HepG2 (cell line): ENCODE measurements around the gene DAZAP1. TPM values are rescaled to one million over a fixed set of nuclear protein-coding genes. Genes with fewer than 3 reads are reported as not detected.

Experiments used
- BORCS8-MEF2B ChIP-seq: sonication (generic); formaldehyde crosslinking; IDR thresholded peaks from 2 replicates; pipeline ENCODE4 v1.8.0; 2022; ENCODE audit warnings: mild to moderate bottlenecking, missing genetic modification reagents
- ETV6 ChIP-seq: sonication (generic); formaldehyde crosslinking; conservative IDR thresholded peaks from 2 replicates; pipeline ENCODE4 v1.4.0; 2020; ENCODE audit warnings: missing genetic modification reagents
- EZH2 ChIP-seq: conservative IDR thresholded peaks from 2 replicates; pipeline ENCODE4 v1.6.1; 2012; ENCODE audit warnings: mild to moderate bottlenecking, low read depth, low read length, moderate library complexity
- HDAC6 ChIP-seq: fragments of 200-600 bp; sonication (generic); IDR thresholded peaks from 2 replicates; pipeline ENCODE4 v1.7.0; 2017; ENCODE audit warnings: mild to moderate bottlenecking, antibody characterized with exemption, low read length, low read depth
- MIER3 ChIP-seq: IDR thresholded peaks from 2 replicates; pipeline ENCODE4 v1.6.1; 2016; ENCODE audit warnings: missing compliant biosample characterization, borderline replicate concordance
- NAIF1 ChIP-seq: sonication (generic); formaldehyde crosslinking; IDR thresholded peaks from 2 replicates; pipeline ENCODE4 v1.5.0; 2020; ENCODE audit warnings: mild to moderate bottlenecking, missing genetic modification reagents, borderline replicate concordance
- SIN3A ChIP-seq: IDR thresholded peaks from 2 replicates; pipeline ENCODE4 v1.6.1; 2011; ENCODE audit warnings: low read depth, mild to moderate bottlenecking, control low read depth, low read length, borderline replicate concordance
- THYN1 ChIP-seq: sonication (generic); formaldehyde crosslinking; IDR thresholded peaks from 2 replicates; pipeline ENCODE4 v1.8.1; 2023; ENCODE audit warnings: low read depth, mild to moderate bottlenecking, moderate library complexity, missing genetic modification reagents, borderline replicate concordance
- YEATS4 ChIP-seq: sonication (generic); formaldehyde crosslinking; IDR thresholded peaks from 2 replicates; pipeline ENCODE4 v1.4.0; 2020; ENCODE audit warnings: missing genetic modification reagents, borderline replicate concordance
- ZBTB7B ChIP-seq: sonication (generic); formaldehyde crosslinking; IDR thresholded peaks from 2 replicates; pipeline ENCODE4 v1.4.0; 2020; ENCODE audit warnings: missing genetic modification reagents
- ZNF124 ChIP-seq: sonication (generic); formaldehyde crosslinking; IDR thresholded peaks from 2 replicates; pipeline ENCODE4 v1.4.0; 2020; ENCODE audit warnings: missing genetic modification reagents
- ZNF282 ChIP-seq: fragments of 450-650 bp; IDR thresholded peaks from 2 replicates; pipeline ENCODE4 v1.6.1; 2018; ENCODE audit not compliant: partially characterized antibody
- ZNF335 ChIP-seq: sonication (generic); formaldehyde crosslinking; IDR thresholded peaks from 2 replicates; pipeline ENCODE4 v1.4.0; 2020; ENCODE audit warnings: missing genetic modification reagents
- ZNF614 ChIP-seq: IDR thresholded peaks from 2 replicates; pipeline ENCODE4 v1.6.1; 2018; ENCODE audit warnings: missing biosample characterization, missing genetic modification reagents, inconsistent platforms, borderline replicate concordance
- ZNF691 ChIP-seq: sonication (generic); formaldehyde crosslinking; IDR thresholded peaks from 2 replicates; pipeline ENCODE4 v1.4.0; 2020; ENCODE audit warnings: missing genetic modification reagents, low read depth, mild to moderate bottlenecking, borderline replicate concordance
- ZNF7 ChIP-seq: IDR thresholded peaks from 2 replicates; pipeline ENCODE4 v1.6.1; 2016; ENCODE audit warnings: missing biosample characterization, missing genetic modification reagents
- ZSCAN30 ChIP-seq: sonication (generic); formaldehyde crosslinking; IDR thresholded peaks from 2 replicates; pipeline ENCODE4 v1.5.0; 2020; ENCODE audit warnings: mild to moderate bottlenecking, missing genetic modification reagents
- polyA plus RNA-seq, 8 experiments: library from polyadenylated mRNA; depleted of rRNA in 3 of 8; stranded (reverse) in 7 of 8; unstranded in 1 of 8; fragments of >200 nt; fragmentation: Illumina TruSeq in 4 of 8; extraction: Trizol in 4 of 8; gene quantifications; 2 replicates each; pipeline versions ENCODE4 v1.2.1 to v1.2.3, GENCODE V29; 2011 to 2016; ENCODE audit warnings: low read depth in 4 of 8, missing spikeins in 1 of 8, mixed read lengths in 1 of 8; ENCODE audit not compliant: insufficient read depth in 1 of 8
- total RNA-seq, 5 experiments: library from RNA; depleted of rRNA; stranded (reverse); fragments of >200 nt; fragmentation: Illumina TruSeq; extraction: Trizol; gene quantifications; 2 replicates each; pipeline ENCODE4 v1.2.3, GENCODE V29; 2016; ENCODE audit warnings: low read depth in 1 of 5
- TF ChIP-seq, protein P1 (sequence below): sonication (generic); formaldehyde crosslinking; IDR thresholded peaks from 2 replicates; pipeline ENCODE4 v1.4.0; 2020; ENCODE audit warnings: missing genetic modification reagents
- TF ChIP-seq, protein P2 (sequence below): sonication (generic); formaldehyde crosslinking; IDR thresholded peaks from 2 replicates; pipeline ENCODE4 v1.4.0; 2020; ENCODE audit warnings: missing genetic modification reagents
- TF ChIP-seq, protein P3 (sequence below): sonication (generic); formaldehyde crosslinking; IDR thresholded peaks from 2 replicates; pipeline ENCODE4 v1.8.1; 2023; ENCODE audit warnings: missing genetic modification reagents, inconsistent platforms, borderline replicate concordance

The DAZAP1 gene
- total and polyA plus RNA-seq, 2 of the 13 experiments (the other 11 are each of a cell fraction or from before 2014, with no cell fraction given), result 63.3 to 79.2 TPM

GRCh38 chr19:1383312-1384084 lies 23.9 kb upstream of the DAZAP1 start, which contains the start of gene NDUFS7 (continued):
- TF ChIP-seq, protein P1, sequence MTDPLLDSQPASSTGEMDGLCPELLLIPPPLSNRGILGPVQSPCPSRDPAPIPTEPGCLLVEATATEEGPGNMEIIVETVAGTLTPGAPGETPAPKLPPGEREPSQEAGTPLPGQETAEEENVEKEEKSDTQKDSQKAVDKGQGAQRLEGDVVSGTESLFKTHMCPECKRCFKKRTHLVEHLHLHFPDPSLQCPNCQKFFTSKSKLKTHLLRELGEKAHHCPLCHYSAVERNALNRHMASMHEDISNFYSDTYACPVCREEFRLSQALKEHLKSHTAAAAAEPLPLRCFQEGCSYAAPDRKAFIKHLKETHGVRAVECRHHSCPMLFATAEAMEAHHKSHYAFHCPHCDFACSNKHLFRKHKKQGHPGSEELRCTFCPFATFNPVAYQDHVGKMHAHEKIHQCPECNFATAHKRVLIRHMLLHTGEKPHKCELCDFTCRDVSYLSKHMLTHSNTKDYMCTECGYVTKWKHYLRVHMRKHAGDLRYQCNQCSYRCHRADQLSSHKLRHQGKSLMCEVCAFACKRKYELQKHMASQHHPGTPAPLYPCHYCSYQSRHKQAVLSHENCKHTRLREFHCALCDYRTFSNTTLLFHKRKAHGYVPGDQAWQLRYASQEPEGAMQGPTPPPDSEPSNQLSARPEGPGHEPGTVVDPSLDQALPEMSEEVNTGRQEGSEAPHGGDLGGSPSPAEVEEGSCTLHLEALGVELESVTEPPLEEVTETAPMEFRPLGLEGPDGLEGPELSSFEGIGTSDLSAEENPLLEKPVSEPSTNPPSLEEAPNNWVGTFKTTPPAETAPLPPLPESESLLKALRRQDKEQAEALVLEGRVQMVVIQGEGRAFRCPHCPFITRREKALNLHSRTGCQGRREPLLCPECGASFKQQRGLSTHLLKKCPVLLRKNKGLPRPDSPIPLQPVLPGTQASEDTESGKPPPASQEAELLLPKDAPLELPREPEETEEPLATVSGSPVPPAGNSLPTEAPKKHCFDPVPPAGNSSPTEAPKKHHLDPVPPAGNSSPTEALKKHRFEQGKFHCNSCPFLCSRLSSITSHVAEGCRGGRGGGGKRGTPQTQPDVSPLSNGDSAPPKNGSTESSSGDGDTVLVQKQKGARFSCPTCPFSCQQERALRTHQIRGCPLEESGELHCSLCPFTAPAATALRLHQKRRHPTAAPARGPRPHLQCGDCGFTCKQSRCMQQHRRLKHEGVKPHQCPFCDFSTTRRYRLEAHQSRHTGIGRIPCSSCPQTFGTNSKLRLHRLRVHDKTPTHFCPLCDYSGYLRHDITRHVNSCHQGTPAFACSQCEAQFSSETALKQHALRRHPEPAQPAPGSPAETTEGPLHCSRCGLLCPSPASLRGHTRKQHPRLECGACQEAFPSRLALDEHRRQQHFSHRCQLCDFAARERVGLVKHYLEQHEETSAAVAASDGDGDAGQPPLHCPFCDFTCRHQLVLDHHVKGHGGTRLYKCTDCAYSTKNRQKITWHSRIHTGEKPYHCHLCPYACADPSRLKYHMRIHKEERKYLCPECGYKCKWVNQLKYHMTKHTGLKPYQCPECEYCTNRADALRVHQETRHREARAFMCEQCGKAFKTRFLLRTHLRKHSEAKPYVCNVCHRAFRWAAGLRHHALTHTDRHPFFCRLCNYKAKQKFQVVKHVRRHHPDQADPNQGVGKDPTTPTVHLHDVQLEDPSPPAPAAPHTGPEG, result peak; percentile 87; the same call in 1 of the 2 replicates
- peak; percentile 98 for TF ChIP-seq ZNF124 (CRISPR knock-in tag)
- 0 out of 2 replicates have a peak, but pooled peaks have one; percentile 91 for TF ChIP-seq THYN1
- peak; percentile 90 for TF ChIP-seq ETV6 (CRISPR knock-in tag)
- no peak for TF ChIP-seq ZNF7 (CRISPR knock-in tag)
- TF ChIP-seq ZNF614 (CRISPR knock-in tag), result peak; percentile 93
- TF ChIP-seq EZH2, result no peak
- TF ChIP-seq ZSCAN30 (CRISPR knock-in tag), result peak; percentile 69; the same call in 1 of the 2 replicates
- TF ChIP-seq BORCS8-MEF2B (CRISPR knock-in tag), result peak; percentile 96
- TF ChIP-seq, protein P2, sequence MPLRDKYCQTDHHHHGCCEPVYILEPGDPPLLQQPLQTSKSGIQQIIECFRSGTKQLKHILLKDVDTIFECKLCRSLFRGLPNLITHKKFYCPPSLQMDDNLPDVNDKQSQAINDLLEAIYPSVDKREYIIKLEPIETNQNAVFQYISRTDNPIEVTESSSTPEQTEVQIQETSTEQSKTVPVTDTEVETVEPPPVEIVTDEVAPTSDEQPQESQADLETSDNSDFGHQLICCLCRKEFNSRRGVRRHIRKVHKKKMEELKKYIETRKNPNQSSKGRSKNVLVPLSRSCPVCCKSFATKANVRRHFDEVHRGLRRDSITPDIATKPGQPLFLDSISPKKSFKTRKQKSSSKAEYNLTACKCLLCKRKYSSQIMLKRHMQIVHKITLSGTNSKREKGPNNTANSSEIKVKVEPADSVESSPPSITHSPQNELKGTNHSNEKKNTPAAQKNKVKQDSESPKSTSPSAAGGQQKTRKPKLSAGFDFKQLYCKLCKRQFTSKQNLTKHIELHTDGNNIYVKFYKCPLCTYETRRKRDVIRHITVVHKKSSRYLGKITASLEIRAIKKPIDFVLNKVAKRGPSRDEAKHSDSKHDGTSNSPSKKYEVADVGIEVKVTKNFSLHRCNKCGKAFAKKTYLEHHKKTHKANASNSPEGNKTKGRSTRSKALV (CRISPR knock-in tag), result peak; percentile 82; the same call in 1 of the 2 replicates
- TF ChIP-seq ZNF691, result peak; percentile 93
- peak; percentile 97 for TF ChIP-seq ZBTB7B (CRISPR knock-in tag)
- TF ChIP-seq MIER3 (CRISPR knock-in tag), result peak; percentile 95
- TF ChIP-seq, protein P3, sequence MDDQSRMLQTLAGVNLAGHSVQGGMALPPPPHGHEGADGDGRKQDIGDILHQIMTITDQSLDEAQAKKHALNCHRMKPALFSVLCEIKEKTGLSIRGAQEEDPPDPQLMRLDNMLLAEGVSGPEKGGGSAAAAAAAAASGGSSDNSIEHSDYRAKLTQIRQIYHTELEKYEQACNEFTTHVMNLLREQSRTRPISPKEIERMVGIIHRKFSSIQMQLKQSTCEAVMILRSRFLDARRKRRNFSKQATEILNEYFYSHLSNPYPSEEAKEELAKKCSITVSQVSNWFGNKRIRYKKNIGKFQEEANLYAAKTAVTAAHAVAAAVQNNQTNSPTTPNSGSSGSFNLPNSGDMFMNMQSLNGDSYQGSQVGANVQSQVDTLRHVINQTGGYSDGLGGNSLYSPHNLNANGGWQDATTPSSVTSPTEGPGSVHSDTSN (CRISPR knock-in tag), result peak; percentile 79
- no peak for TF ChIP-seq ZNF282
- TF ChIP-seq ZNF335, result peak; percentile 84; the same call in 1 of the 2 replicates
- peak; percentile 93; the same call in 1 of the 2 replicates for TF ChIP-seq SIN3A
- no peak for TF ChIP-seq HDAC6
- peak; percentile 83; the same call in 1 of the 2 replicates for TF ChIP-seq NAIF1
- peak; percentile 95 for TF ChIP-seq YEATS4 (CRISPR knock-in tag)
